Tibial artery (tissue), 4 donors: Measurements from ENCODE around the gene SGCA.
A peak's percentile ranks its signal among the peaks of the same experiment; 100 is the strongest.

Source experiments
- DNase-seq, 2 donors: peaks; one replicate each; pipeline ENCODE4 v3.0.0-alpha.2; 2019
- H3K27ac ChIP-seq, 2 donors: fragments of 200-600 bp; sonication (generic) in 1 of 2; 1 replicate in 1 of 2; 2 replicates in 1 of 2; pipeline ENCODE4 v1.5.1; 2018 to 2019; ENCODE audit warnings: mild to moderate bottlenecking in 1 of 2
- H3K27me3 ChIP-seq, 2 donors: fragments of 200-600 bp; sonication (generic) in 1 of 2; one replicate each; pipeline versions ENCODE4 v1.5.1 to v1.6.0; 2016 to 2019
- H3K36me3 ChIP-seq, 3 donors: fragments of 200-600 bp; sonication (generic) in 2 of 3; one replicate each; pipeline ENCODE4 v1.5.1; 2016 to 2019; ENCODE audit warnings: mild to moderate bottlenecking in 2 of 3
- H3K4me1 ChIP-seq, 4 donors: fragments of 200-600 bp; sonication (generic) in 2 of 4; 1 replicate in 3 of 4; 2 replicates in 1 of 4; pipeline ENCODE4 v1.5.1; 2016 to 2019
- H3K4me3 ChIP-seq, 2 donors: fragments of 200-600 bp; sonication (generic) in 1 of 2; 1 replicate in 1 of 2; 2 replicates in 1 of 2; pipeline ENCODE4 v1.5.1; 2018 to 2019; ENCODE audit warnings: mild to moderate bottlenecking in 2 of 2
- H3K9me3 ChIP-seq, 3 donors: fragments of 200-600 bp; sonication (generic) in 1 of 3; one replicate each; pipeline ENCODE4 v1.5.1; 2016 to 2019
- CTCF ChIP-seq, 2 experiments: fragments of 200-600 bp in 1 of 2; fragments of 450-650 bp in 1 of 2; IDR thresholded peaks; one replicate each; pipeline ENCODE4 v1.5.1; 2017 to 2019; ENCODE audit warnings: antibody characterized with exemption in 2 of 2, mild to moderate bottlenecking in 1 of 2, moderate library complexity in 1 of 2
- intact Hi-C: fragments of 100-400 bp; cut with DNase I; formaldehyde crosslinking; loops from one replicate; pipeline ENCODE4 v1.15.0; 2023; ENCODE audit warnings: low total_unique reads

SGCA gene

GRCh38 chr17:50128441-50129352 is 37.1 kb upstream of the SGCA start:
- H3K4me3 ChIP-seq: peak overlapping the region; percentile 50 to 59
- H3K27me3 ChIP-seq: peaks cover 0 to 4% of the 10 kb centered on the region in 2 donors
- H3K4me1 ChIP-seq: peaks cover 0 to 46% (median 40%) of the 10 kb centered on the region in 4 donors
- DNase-seq: no peak
- peak overlapping the region; percentile 52 to 62 for H3K27ac ChIP-seq
- no peaks in the 10 kb centered on the region for H3K36me3 ChIP-seq
- TF ChIP-seq CTCF (IDR thresholded peaks at IDR 0.05): no peak
- H3K9me3 ChIP-seq: no peaks in the 10 kb centered on the region
- intact Hi-C loops: no loop called here

- H3K4me1 ChIP-seq: peaks cover 0 to 52% (median 46%) of the 10 kb centered on the region in 4 donors
- no peaks in the 10 kb centered on the region for H3K9me3 ChIP-seq
- H3K36me3 ChIP-seq: peaks cover 0 to 3% (median 0%) of the 10 kb centered on the region in 3 donors
- H3K27ac ChIP-seq: peak overlapping the region; percentile 52 to 62
- H3K27me3 ChIP-seq: peaks cover 0 to 4% of the 10 kb centered on the region in 2 donors
- TF ChIP-seq CTCF (IDR thresholded peaks at IDR 0.05): no peak
- DNase-seq: no peak
- H3K4me3 ChIP-seq: peak overlapping the region; percentile 50 to 59
- intact Hi-C loops: no loop called here
Observed at GRCh38 chr17:50129353-50129727, 36.5 kb upstream of the SGCA start.

GRCh38 chr17:50129728-50130558 is 35.9 kb upstream of the SGCA start, which contains the start of gene SAMD14:
TSS of gene SAMD14 (minus strand) at chr17:50130160. CDS start at chr17:50124959, 5,201 bp downstream.
- TF ChIP-seq CTCF (IDR thresholded peaks at IDR 0.05): no peak
- peak within 1 kb of the TSS; percentile 50 to 59 for H3K4me3 ChIP-seq
- peaks cover 0 to 9% (median 4%) of the 10 kb centered on the region in 3 donors for H3K36me3 ChIP-seq
- peaks cover 0 to 4% of the 10 kb centered on the region in 2 donors for H3K27me3 ChIP-seq
- intact Hi-C loops: no loop called here
- H3K9me3 ChIP-seq: no peaks in the 10 kb centered on the region
- H3K27ac ChIP-seq: peak within 1 kb of the TSS; percentile 52 to 62
- peaks cover 0 to 56% (median 49%) of the 10 kb centered on the region in 4 donors for H3K4me1 ChIP-seq
- DNase-seq: peak in 1 of 2 donors; percentile 78

DNA sequence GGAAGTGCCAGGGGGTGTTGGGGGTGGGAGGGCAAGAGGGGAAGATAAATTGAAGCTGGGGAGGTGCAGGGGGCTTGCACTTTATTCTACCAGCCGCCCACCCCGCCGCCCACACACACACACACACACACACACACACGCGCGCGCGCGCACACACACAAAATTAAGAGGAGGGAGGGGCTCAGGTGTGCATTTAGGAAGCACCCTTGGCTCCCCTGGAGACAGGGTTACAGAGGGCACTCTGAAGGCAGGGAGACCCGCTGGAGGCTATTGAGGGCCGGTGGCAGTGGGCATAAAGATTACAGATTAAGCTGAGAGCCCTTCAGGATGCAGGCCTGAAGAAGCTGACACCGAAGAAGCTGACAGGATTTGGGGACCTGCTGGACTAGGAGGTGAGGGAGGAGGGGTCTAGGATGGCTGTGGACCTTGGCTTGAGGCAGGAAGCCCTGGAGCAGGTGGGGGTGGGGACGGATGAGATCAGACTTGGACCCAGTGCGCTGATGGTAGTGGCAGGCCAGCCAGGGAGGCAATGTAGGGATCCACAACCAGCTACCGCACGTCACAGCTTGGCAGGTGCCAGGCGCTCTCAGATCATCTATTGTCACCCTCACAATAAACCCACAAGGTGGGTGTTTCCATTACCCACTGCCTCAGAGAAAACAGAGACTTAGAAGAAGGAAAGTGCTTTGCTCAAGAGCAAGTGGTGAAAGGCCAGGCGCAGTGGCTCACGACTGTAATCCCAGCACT is 35.1 kb upstream of the SGCA start:
- no peak for TF ChIP-seq CTCF (IDR thresholded peaks at IDR 0.05)
- Histone ChIP-seq H3K4me1 (peaks cover 0 to 56% (median 49%) of the 10 kb centered on the region in 4 donors), H3K4me3 (peak overlapping the region; percentile 50 to 59), H3K9me3 (no peaks in the 10 kb centered on the region), H3K36me3 (peaks cover 0 to 17% (median 12%) of the 10 kb centered on the region in 3 donors), H3K27me3 (peaks cover 0 to 4% of the 10 kb centered on the region in 2 donors), H3K27ac (peak overlapping the region; percentile 52 to 62)
- DNase-seq: peak in 1 of 2 donors; percentile 76
- intact Hi-C loops: no loop called here
